Measurements from ENCODE around the gene GALNT18.

Gene GALNT18

GRCh38 chr11:11577932-11578911 lies 43.6 kb downstream of the GALNT18 start:
- no peak overlapping the region for H3K9ac ChIP-seq (ENCODE audit: low read length)
- H3K4me1 ChIP-seq (ENCODE audit: control insufficient read depth, insufficient read depth, low read length) = no peaks in the 10 kb centered on the region
- no peak overlapping the region for H3K4me3 ChIP-seq (ENCODE audit: low read length)
- DNase-seq (ENCODE audit: low read depth) = no peak
- H3K9me3 ChIP-seq (ENCODE audit: control insufficient read depth, low read length) = no peaks in the 10 kb centered on the region
- no peaks in the 10 kb centered on the region for H3K36me3 ChIP-seq (ENCODE audit: control insufficient read depth, insufficient read depth, low read length, severe bottlenecking)
- peaks cover 28% of the 10 kb centered on the region for H3K27me3 ChIP-seq (replicated peaks; ENCODE audit: control insufficient read depth, insufficient read depth, low read length)

GRCh38 chr11:11577251-11577855 lies 44.5 kb downstream of the GALNT18 start:
- no peak overlapping the region for H3K9ac ChIP-seq (ENCODE audit: low read length)
- no peaks in the 10 kb centered on the region for H3K4me1 ChIP-seq (ENCODE audit: control insufficient read depth, insufficient read depth, low read length)
- no peaks in the 10 kb centered on the region for H3K36me3 ChIP-seq (ENCODE audit: control insufficient read depth, insufficient read depth, low read length, severe bottlenecking)
- peaks cover 26% of the 10 kb centered on the region for H3K27me3 ChIP-seq (replicated peaks; ENCODE audit: control insufficient read depth, insufficient read depth, low read length)
- no peak overlapping the region for H3K4me3 ChIP-seq (ENCODE audit: low read length)
- no peak for DNase-seq (ENCODE audit: low read depth)
- H3K9me3 ChIP-seq (ENCODE audit: control insufficient read depth, low read length) = no peaks in the 10 kb centered on the region

GRCh38 chr11:11574373-11575287 lies 47.2 kb downstream of the GALNT18 start:
- Histone ChIP-seq H3K9ac (ENCODE audit: low read length) (no peak overlapping the region), H3K36me3 (ENCODE audit: control insufficient read depth, insufficient read depth, low read length, severe bottlenecking) (no peaks in the 10 kb centered on the region), H3K4me1 (ENCODE audit: control insufficient read depth, insufficient read depth, low read length) (no peaks in the 10 kb centered on the region), H3K9me3 (ENCODE audit: control insufficient read depth, low read length) (no peaks in the 10 kb centered on the region), H3K4me3 (ENCODE audit: low read length) (no peak overlapping the region), H3K27me3 (replicated peaks; ENCODE audit: control insufficient read depth, insufficient read depth, low read length) (peaks cover 10% of the 10 kb centered on the region)
- DNase-seq (ENCODE audit: low read depth) = no peak

GRCh38 chr11:11572386-11572785 lies 49.4 kb downstream of the GALNT18 start:
- no peak for DNase-seq (ENCODE audit: low read depth)
- H3K4me3 ChIP-seq (ENCODE audit: low read length) = no peak overlapping the region

GRCh38 chr11:11571893-11572292 lies 49.9 kb downstream of the GALNT18 start:
- Histone ChIP-seq H3K9ac (ENCODE audit: low read length) (no peak overlapping the region), H3K9me3 (ENCODE audit: control insufficient read depth, low read length) (no peaks in the 10 kb centered on the region), H3K27me3 (replicated peaks; ENCODE audit: control insufficient read depth, insufficient read depth, low read length) (peaks cover 10% of the 10 kb centered on the region), H3K4me1 (ENCODE audit: control insufficient read depth, insufficient read depth, low read length) (no peaks in the 10 kb centered on the region), H3K4me3 (ENCODE audit: low read length) (no peak overlapping the region), H3K36me3 (ENCODE audit: control insufficient read depth, insufficient read depth, low read length, severe bottlenecking) (no peaks in the 10 kb centered on the region)
- no peak for DNase-seq (ENCODE audit: low read depth)

More at GRCh38 chr11:11572386-11572785, 49.4 kb downstream of the GALNT18 start:
- Histone ChIP-seq H3K27me3 (replicated peaks; ENCODE audit: control insufficient read depth, insufficient read depth, low read length) (peaks cover 10% of the 10 kb centered on the region), H3K4me1 (ENCODE audit: control insufficient read depth, insufficient read depth, low read length) (no peaks in the 10 kb centered on the region), H3K36me3 (ENCODE audit: control insufficient read depth, insufficient read depth, low read length, severe bottlenecking) (no peaks in the 10 kb centered on the region), H3K9me3 (ENCODE audit: control insufficient read depth, low read length) (no peaks in the 10 kb centered on the region), H3K9ac (ENCODE audit: low read length) (no peak overlapping the region)

- peaks cover 10% of the 10 kb centered on the region for H3K27me3 ChIP-seq (replicated peaks; ENCODE audit: control insufficient read depth, insufficient read depth, low read length)
- H3K4me1 ChIP-seq (ENCODE audit: control insufficient read depth, insufficient read depth, low read length) = no peaks in the 10 kb centered on the region
- no peaks in the 10 kb centered on the region for H3K36me3 ChIP-seq (ENCODE audit: control insufficient read depth, insufficient read depth, low read length, severe bottlenecking)
- H3K9me3 ChIP-seq (ENCODE audit: control insufficient read depth, low read length) = no peaks in the 10 kb centered on the region
- no peak for DNase-seq (ENCODE audit: low read depth)
- no peak overlapping the region for H3K4me3 ChIP-seq (ENCODE audit: low read length)
- no peak overlapping the region for H3K9ac ChIP-seq (ENCODE audit: low read length)
These were observed 51.0 kb downstream of the GALNT18 start for GRCh38 chr11:11570823-11571222.

GRCh38 chr11:11569936-11570491 lies 51.8 kb downstream of the GALNT18 start:
- Histone ChIP-seq H3K27me3 (replicated peaks; ENCODE audit: control insufficient read depth, insufficient read depth, low read length) (peaks cover 10% of the 10 kb centered on the region), H3K4me3 (ENCODE audit: low read length) (no peak overlapping the region), H3K9ac (ENCODE audit: low read length) (no peak overlapping the region), H3K9me3 (ENCODE audit: control insufficient read depth, low read length) (no peaks in the 10 kb centered on the region), H3K4me1 (ENCODE audit: control insufficient read depth, insufficient read depth, low read length) (no peaks in the 10 kb centered on the region), H3K36me3 (ENCODE audit: control insufficient read depth, insufficient read depth, low read length, severe bottlenecking) (no peaks in the 10 kb centered on the region)
- no peak for DNase-seq (ENCODE audit: low read depth)

- Histone ChIP-seq H3K9me3 (ENCODE audit: control insufficient read depth, low read length) (no peaks in the 10 kb centered on the region), H3K4me1 (ENCODE audit: control insufficient read depth, insufficient read depth, low read length) (no peaks in the 10 kb centered on the region), H3K9ac (ENCODE audit: low read length) (no peak overlapping the region), H3K27me3 (replicated peaks; ENCODE audit: control insufficient read depth, insufficient read depth, low read length) (peaks cover 9% of the 10 kb centered on the region), H3K4me3 (ENCODE audit: low read length) (no peak overlapping the region), H3K36me3 (ENCODE audit: control insufficient read depth, insufficient read depth, low read length, severe bottlenecking) (no peaks in the 10 kb centered on the region)
- DNase-seq (ENCODE audit: low read depth) = no peak
These were observed 53.1 kb downstream of the GALNT18 start for GRCh38 chr11:11568651-11569229.

GRCh38 chr11:11567936-11568650 lies 53.7 kb downstream of the GALNT18 start:
- Histone ChIP-seq H3K4me1 (ENCODE audit: control insufficient read depth, insufficient read depth, low read length) (no peaks in the 10 kb centered on the region), H3K9ac (ENCODE audit: low read length) (no peak overlapping the region), H3K36me3 (ENCODE audit: control insufficient read depth, insufficient read depth, low read length, severe bottlenecking) (no peaks in the 10 kb centered on the region), H3K9me3 (ENCODE audit: control insufficient read depth, low read length) (no peaks in the 10 kb centered on the region), H3K27me3 (replicated peaks; ENCODE audit: control insufficient read depth, insufficient read depth, low read length) (peaks cover 13% of the 10 kb centered on the region), H3K4me3 (ENCODE audit: low read length) (no peak overlapping the region)
- DNase-seq (ENCODE audit: low read depth) = no peak

- DNase-seq (ENCODE audit: low read depth) = no peak
- Histone ChIP-seq H3K4me3 (ENCODE audit: low read length) (no peak overlapping the region), H3K9ac (ENCODE audit: low read length) (no peak overlapping the region), H3K36me3 (ENCODE audit: control insufficient read depth, insufficient read depth, low read length, severe bottlenecking) (no peaks in the 10 kb centered on the region), H3K27me3 (replicated peaks; ENCODE audit: control insufficient read depth, insufficient read depth, low read length) (peaks cover 25% of the 10 kb centered on the region), H3K9me3 (ENCODE audit: control insufficient read depth, low read length) (no peaks in the 10 kb centered on the region), H3K4me1 (ENCODE audit: control insufficient read depth, insufficient read depth, low read length) (no peaks in the 10 kb centered on the region)
These were observed 56.2 kb downstream of the GALNT18 start for GRCh38 chr11:11565636-11566035.
